Hepatocyte (in vitro differentiated cells): ENCODE measurements around the gene ZKSCAN3. TPM values are rescaled to one million over a fixed set of nuclear protein-coding genes. Genes with fewer than 3 reads are reported as not detected.
"Not testable (repeated sequence)": the region's sequence is repeated elsewhere in the genome, so short reads cannot be mapped to it uniquely, and the experiment has no call there.

Source experiments
- DNase-seq: peaks from one replicate; pipeline ENCODE4 v3.0.0-alpha.2; 2016; ENCODE audit warnings: low spot score
- H2AFZ ChIP-seq: fragments of 200-600 bp; sonication (generic); 2 replicates; pipeline ENCODE4 v1.6.0; 2016; ENCODE audit warnings: antibody characterized with exemption, mild to moderate bottlenecking
- H3K27ac ChIP-seq: fragments of 200-600 bp; sonication (generic); 2 replicates; pipeline ENCODE4 v1.5.1; 2016; ENCODE audit warnings: mild to moderate bottlenecking
- H3K27me3 ChIP-seq: fragments of 200-600 bp; sonication (generic); 2 replicates; pipeline ENCODE4 v1.6.1; 2016
- H3K36me3 ChIP-seq: fragments of 200-600 bp; sonication (generic); replicated peaks from 2 replicates; pipeline ENCODE4 v1.5.1; 2016; ENCODE audit warnings: low read depth; ENCODE audit not compliant: insufficient read depth
- H3K4me1 ChIP-seq: fragments of 200-600 bp; sonication (generic); 2 replicates; pipeline ENCODE4 v1.5.1; 2016; ENCODE audit warnings: mild to moderate bottlenecking, moderate library complexity; ENCODE audit not compliant: insufficient read depth
- H3K4me2 ChIP-seq: fragments of 200-600 bp; sonication (generic); 2 replicates; pipeline ENCODE4 v1.6.0; 2016
- H3K4me3 ChIP-seq: fragments of 200-600 bp; sonication (generic); 2 replicates; pipeline ENCODE4 v1.5.1; 2016; ENCODE audit warnings: mild to moderate bottlenecking
- H3K79me2 ChIP-seq: fragments of 200-600 bp; sonication (generic); 2 replicates; pipeline ENCODE4 v1.6.0; 2017; ENCODE audit warnings: mild to moderate bottlenecking
- H3K9me2 ChIP-seq: fragments of 200-600 bp; sonication (generic); replicated peaks from 2 replicates; pipeline ENCODE4 v1.6.0; 2017; ENCODE audit warnings: mild to moderate bottlenecking; ENCODE audit not compliant: insufficient read depth
- H3K9me3 ChIP-seq: fragments of 200-600 bp; sonication (generic); 2 replicates; pipeline ENCODE4 v1.5.1; 2016; ENCODE audit warnings: low read depth, mild to moderate bottlenecking
- H4K20me1 ChIP-seq: fragments of 200-600 bp; sonication (generic); 2 replicates; pipeline ENCODE4 v1.6.0; 2016; ENCODE audit warnings: mild to moderate bottlenecking; ENCODE audit not compliant: insufficient read depth, poor library complexity, severe bottlenecking
- CTCF ChIP-seq: fragments of 200-600 bp; sonication (generic); IDR thresholded peaks from 2 replicates; pipeline ENCODE4 v1.5.1; 2016; ENCODE audit warnings: antibody characterized with exemption, mild to moderate bottlenecking; ENCODE audit not compliant: poor library complexity
- EZH2 ChIP-seq: fragments of 200-600 bp; sonication (generic); IDR thresholded peaks from 2 replicates; pipeline ENCODE4 v1.6.1; 2016; ENCODE audit warnings: antibody characterized with exemption, mild to moderate bottlenecking, borderline replicate concordance
- EZH2phosphoT487 ChIP-seq: fragments of 200-600 bp; sonication (generic); IDR thresholded peaks from one replicate; pipeline ENCODE4 v1.6.1; 2018; ENCODE audit warnings: antibody characterized with exemption, mild to moderate bottlenecking, low read depth, moderate library complexity; ENCODE audit not compliant: unreplicated experiment, severe bottlenecking
- WGBS: methylation state at CpG from one replicate; pipeline ENCODE4 v1.1.6; 2016; ENCODE audit warnings: low lambda C conversion rate; ENCODE audit errors: missing lambda C conversion rate; 5-methylcytosine and 5-hydroxymethylcytosine counted together
- polyA plus RNA-seq: library from polyadenylated mRNA; unstranded; fragments of >200 nt; fragmentation: Nextera tagmentation; extraction: Ambion mirVana; gene quantifications from 2 replicates; pipeline ENCODE4 v1.2.1, GENCODE V29; 2016
- total RNA-seq: library from RNA; depleted of rRNA; stranded (reverse); fragments of >200 nt; gene quantifications from 2 replicates; pipeline ENCODE4 v1.2.3, GENCODE V29; 2014

Gene ZKSCAN3
- 6.8 and 7.1 TPM in 2 replicates for total RNA-seq
- polyA plus RNA-seq = 1.9 and 3.1 TPM in 2 replicates

GRCh38 chr6:28349892-28350737 lies at the start of gene ZKSCAN3:
Gene ZKSCAN3, plus strand, starts transcription at chr6:28349947. Its CDS starts 9,640 bp downstream, at chr6:28359587.
- no peaks in the 10 kb centered on the region for H3K9me3 ChIP-seq
- peak within 1 kb of the TSS; percentile 95 for H2AFZ ChIP-seq
- 3% methylated on average over 30 of the region's 30 CpGs for whole genome bisulfite sequencing
- peaks cover 38% of the 10 kb centered on the region for H3K79me2 ChIP-seq
- TF ChIP-seq EZH2phosphoT487 = no peak
- TF ChIP-seq EZH2 = no peak
- no peak for TF ChIP-seq CTCF
- peaks cover 12% of the 10 kb centered on the region for H3K4me1 ChIP-seq
- peaks cover 8% of the 10 kb centered on the region for H3K27me3 ChIP-seq
- H3K9me2 ChIP-seq = no peaks in the 10 kb centered on the region
- H3K36me3 ChIP-seq = no peaks in the 10 kb centered on the region
- no peaks in the 10 kb centered on the region for H4K20me1 ChIP-seq
- H3K27ac ChIP-seq = peak within 1 kb of the TSS; percentile 77
- peak within 1 kb of the TSS; percentile 72 for H3K4me3 ChIP-seq
- peak within 1 kb of the TSS; percentile 73 for H3K4me2 ChIP-seq
- DNase-seq = peak; percentile 91

- no peak for DNase-seq
- no peaks in the 10 kb centered on the region for H3K4me1 ChIP-seq
Observed at GRCh38 chr6:28303570-28303969, 46.2 kb upstream of the ZKSCAN3 start.

GRCh38 chr6:28306363-28306762 lies 43.4 kb upstream of the ZKSCAN3 start:
- H3K9me2 ChIP-seq, H3K4me3 ChIP-seq, H3K27ac ChIP-seq, H3K9me3 ChIP-seq, H3K79me2 ChIP-seq, H3K36me3 ChIP-seq, H3K27me3 ChIP-seq, H3K4me1 ChIP-seq, H3K4me2 ChIP-seq, DNase-seq, H2AFZ ChIP-seq, H4K20me1 ChIP-seq: not testable (repeated sequence)

More at GRCh38 chr6:28303570-28303969, 46.2 kb upstream of the ZKSCAN3 start:
- no peaks in the 10 kb centered on the region for H3K79me2 ChIP-seq
- H2AFZ ChIP-seq = no peak overlapping the region
- H3K27me3 ChIP-seq = no peaks in the 10 kb centered on the region
- no peak overlapping the region for H3K27ac ChIP-seq
- TF ChIP-seq CTCF = no peak
- no peak for TF ChIP-seq EZH2
- no peak for TF ChIP-seq EZH2phosphoT487
- no peak overlapping the region for H3K4me3 ChIP-seq
- H3K9me3 ChIP-seq = no peaks in the 10 kb centered on the region
- H3K36me3 ChIP-seq = no peaks in the 10 kb centered on the region
- H3K9me2 ChIP-seq = no peaks in the 10 kb centered on the region
- no peaks in the 10 kb centered on the region for H4K20me1 ChIP-seq
- 94% methylated on average over 3 of the region's 3 CpGs for WGBS
- H3K4me2 ChIP-seq = no peak overlapping the region

- no peak for DNase-seq
- no peak overlapping the region for H3K4me3 ChIP-seq
- peak overlapping the region; percentile 57 for H3K4me2 ChIP-seq
- no peak overlapping the region for H2AFZ ChIP-seq
- no peaks in the 10 kb centered on the region for H4K20me1 ChIP-seq
- no peaks in the 10 kb centered on the region for H3K9me2 ChIP-seq
- peak overlapping the region; percentile 58 for H3K27ac ChIP-seq
- peaks cover 4% of the 10 kb centered on the region for H3K4me1 ChIP-seq
- TF ChIP-seq CTCF (no peak), EZH2phosphoT487 (no peak), EZH2 (no peak)
- H3K27me3 ChIP-seq = no peaks in the 10 kb centered on the region
- 89% methylated on average over 9 of the region's 9 CpGs for WGBS
- H3K79me2 ChIP-seq = no peaks in the 10 kb centered on the region
- H3K36me3 ChIP-seq = no peaks in the 10 kb centered on the region
- H3K9me3 ChIP-seq = no peaks in the 10 kb centered on the region
Observed at GRCh38 chr6:28311139-28311823, 38.5 kb upstream of the ZKSCAN3 start.
